Neural cell (in vitro differentiated cells): Measurements from ENCODE around the gene ATRAID. TPM values are rescaled to one million over a fixed set of nuclear protein-coding genes. Genes with fewer than 3 reads are reported as not detected.

Experiments used
- H2AFZ ChIP-seq: fragments of 200-600, 300-800 bp; sonication (generic), shearing (Covaris generic); 2 replicates; pipeline ENCODE4 v1.6.0; 2014; ENCODE audit warnings: low read depth, mild to moderate bottlenecking, antibody characterized with exemption, low read length, moderate library complexity
- H3F3A ChIP-seq: fragments of 200-600 bp; shearing (Covaris generic); 2 replicates; pipeline ENCODE4 v1.6.1; 2016; ENCODE audit warnings: mild to moderate bottlenecking, moderate library complexity, mixed read lengths, antibody characterized with exemption, low read length; ENCODE audit not compliant: insufficient read depth, poor library complexity, severe bottlenecking
- H3K27ac ChIP-seq: fragments of 200-600, 300-800 bp; sonication (generic), shearing (Covaris generic); 2 replicates; pipeline ENCODE4 v1.5.1; 2014; ENCODE audit warnings: mild to moderate bottlenecking, low read length, moderate library complexity
- H3K27me3 ChIP-seq: fragments of 300-800, 200-600 bp; sonication (generic), shearing (Covaris generic); 2 replicates; pipeline ENCODE4 v1.6.0; 2014; ENCODE audit warnings: mild to moderate bottlenecking, low read depth, low read length, moderate library complexity; ENCODE audit not compliant: insufficient read depth
- H3K36me3 ChIP-seq: fragments of 300-800, 200-600 bp; sonication (generic), shearing (Covaris generic); 2 replicates; pipeline ENCODE4 v1.5.1; 2014; ENCODE audit warnings: mild to moderate bottlenecking, antibody characterized with exemption, low read length, moderate library complexity; ENCODE audit not compliant: insufficient read depth
- H3K4me2 ChIP-seq: fragments of 300-800, 200-600 bp; sonication (generic), shearing (Covaris generic); 2 replicates; pipeline ENCODE4 v1.6.0; 2014; ENCODE audit warnings: mild to moderate bottlenecking, low read length
- H3K4me3 ChIP-seq: fragments of 300-800, 200-600 bp; sonication (generic), shearing (Covaris generic); 2 replicates; pipeline ENCODE4 v1.5.1; 2014; ENCODE audit warnings: mild to moderate bottlenecking, low read length, moderate library complexity
- H3K79me2 ChIP-seq: fragments of 200-600 bp; shearing (Covaris generic); replicated peaks from 2 replicates; pipeline ENCODE4 v1.6.0; 2014; ENCODE audit warnings: mild to moderate bottlenecking, low read length, moderate library complexity; ENCODE audit not compliant: insufficient read depth
- H3K9ac ChIP-seq: fragments of 300-800, 200-600 bp; sonication (generic), shearing (Covaris generic); 2 replicates; pipeline ENCODE4 v1.6.1; 2016; ENCODE audit warnings: mild to moderate bottlenecking, low read length, mixed read lengths
- H3K9me2 ChIP-seq: fragments of 200-600 bp; shearing (Covaris generic); 2 replicates; pipeline ENCODE4 v1.6.1; 2016; ENCODE audit warnings: mild to moderate bottlenecking, low read length, mixed read lengths; ENCODE audit not compliant: insufficient read depth
- H3K9me3 ChIP-seq: fragments of 200-600, 300-800 bp; sonication (generic), shearing (Covaris generic); 2 replicates; pipeline ENCODE4 v1.6.1; 2016; ENCODE audit warnings: mild to moderate bottlenecking, mixed run types, low read length, moderate library complexity, mixed read lengths
- H4K20me1 ChIP-seq: fragments of 200-600 bp; shearing (Covaris generic); 2 replicates; pipeline ENCODE4 v1.6.1; 2016; ENCODE audit warnings: mild to moderate bottlenecking, mixed run types; ENCODE audit not compliant: insufficient read depth
- EP300 ChIP-seq: fragments of 450-650 bp; conservative IDR thresholded peaks from 2 replicates; pipeline ENCODE4 v1.6.1; 2014; ENCODE audit warnings: antibody characterized with exemption, mild to moderate bottlenecking, moderate library complexity; ENCODE audit not compliant: poor library complexity, severe bottlenecking
- EZH2 ChIP-seq: fragments of 200-600, 300-800 bp; shearing (Covaris generic), sonication (generic); IDR thresholded peaks from 2 replicates; pipeline ENCODE4 v1.6.1; 2014; ENCODE audit warnings: antibody characterized with exemption, low read length, borderline replicate concordance, mild to moderate bottlenecking; ENCODE audit not compliant: insufficient read depth, poor library complexity, severe bottlenecking
- POLR2AphosphoS5 ChIP-seq: IDR thresholded peaks from 2 replicates; pipeline ENCODE4 v1.6.1; 2012
- TAF1 ChIP-seq: IDR thresholded peaks from 2 replicates; pipeline ENCODE4 v1.6.1; 2012; ENCODE audit warnings: low read depth
- polyA plus RNA-seq: library from polyadenylated mRNA; depleted of rRNA; stranded (reverse); fragments of >200 nt; gene quantifications from 2 replicates; pipeline ENCODE4 v1.2.3, GENCODE V29; 2014
- TF ChIP-seq, protein P1 (sequence below): fragments of 450-650 bp; IDR thresholded peaks from 2 replicates; pipeline ENCODE4 v1.5.1; 2014; ENCODE audit warnings: antibody characterized with exemption, mild to moderate bottlenecking, moderate library complexity; ENCODE audit not compliant: poor library complexity, severe bottlenecking
- TF ChIP-seq, protein P2 (sequence below): IDR thresholded peaks from 2 replicates; pipeline ENCODE4 v1.6.1; 2012; ENCODE audit warnings: borderline replicate concordance

The ATRAID gene
- polyA plus RNA-seq, 1 donor from 2014 or later, result 94.3 TPM

DNA sequence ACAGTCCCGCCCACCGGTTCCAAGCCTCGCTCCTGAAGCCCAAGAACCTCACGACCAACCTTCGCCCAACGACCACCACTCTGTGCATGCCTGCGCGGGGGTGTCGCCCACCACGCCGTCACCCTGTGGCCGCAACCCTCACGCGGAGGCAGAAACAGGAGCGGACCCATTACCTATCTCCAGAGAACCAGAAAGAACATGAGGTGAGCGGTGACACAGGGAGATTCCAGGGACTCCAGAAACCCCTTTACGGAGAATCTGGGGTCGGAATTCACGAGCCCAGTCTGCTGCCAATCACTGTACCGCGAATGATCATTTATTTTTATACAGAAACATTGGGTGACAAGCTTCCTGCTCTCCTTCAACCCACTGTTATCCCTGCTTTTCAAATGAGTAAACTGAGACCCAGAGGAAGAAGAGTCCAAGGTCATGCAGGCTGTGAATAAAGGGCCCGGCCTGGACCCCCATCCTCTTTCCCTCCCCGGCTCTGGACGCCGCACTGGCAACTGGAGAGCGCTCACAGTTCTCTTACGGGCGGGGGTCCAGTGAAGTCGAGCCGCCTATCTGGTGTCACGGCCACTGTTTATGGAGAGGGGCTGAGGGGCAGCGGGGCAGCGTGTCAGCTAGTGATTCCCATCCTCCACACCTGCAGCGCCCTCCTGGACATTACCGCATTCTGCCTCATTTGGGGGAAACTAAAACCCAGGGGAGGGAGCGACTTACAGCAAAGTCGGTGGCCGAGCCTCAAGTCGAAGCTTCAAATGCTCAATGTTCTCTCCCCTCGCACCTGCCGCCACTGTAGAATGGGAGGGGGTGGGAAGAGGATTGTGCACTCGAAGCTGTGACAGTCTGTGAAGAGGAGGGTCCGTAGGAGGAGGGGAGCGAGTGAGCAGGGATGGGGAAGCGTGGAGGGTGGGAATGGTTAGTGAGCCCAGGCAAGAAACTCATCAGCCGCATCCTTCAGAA is 51.7 kb downstream of the ATRAID start:
- no peaks in the 10 kb centered on the region for H4K20me1 ChIP-seq
- peak overlapping the region; percentile 44 for H3K4me2 ChIP-seq
- no peaks in the 10 kb centered on the region for H3K9me2 ChIP-seq
- H3K9ac ChIP-seq, result no peak overlapping the region
- no peaks in the 10 kb centered on the region for H3K79me2 ChIP-seq
- no peak overlapping the region for H2AFZ ChIP-seq
- H3K36me3 ChIP-seq, result no peaks in the 10 kb centered on the region
- peaks cover 82% of the 10 kb centered on the region for H3K27me3 ChIP-seq
- H3K27ac ChIP-seq, result no peak overlapping the region
- no peaks in the 10 kb centered on the region for H3K9me3 ChIP-seq
- H3K4me3 ChIP-seq, result peak overlapping the region; percentile 62
- TF ChIP-seq, protein P1, sequence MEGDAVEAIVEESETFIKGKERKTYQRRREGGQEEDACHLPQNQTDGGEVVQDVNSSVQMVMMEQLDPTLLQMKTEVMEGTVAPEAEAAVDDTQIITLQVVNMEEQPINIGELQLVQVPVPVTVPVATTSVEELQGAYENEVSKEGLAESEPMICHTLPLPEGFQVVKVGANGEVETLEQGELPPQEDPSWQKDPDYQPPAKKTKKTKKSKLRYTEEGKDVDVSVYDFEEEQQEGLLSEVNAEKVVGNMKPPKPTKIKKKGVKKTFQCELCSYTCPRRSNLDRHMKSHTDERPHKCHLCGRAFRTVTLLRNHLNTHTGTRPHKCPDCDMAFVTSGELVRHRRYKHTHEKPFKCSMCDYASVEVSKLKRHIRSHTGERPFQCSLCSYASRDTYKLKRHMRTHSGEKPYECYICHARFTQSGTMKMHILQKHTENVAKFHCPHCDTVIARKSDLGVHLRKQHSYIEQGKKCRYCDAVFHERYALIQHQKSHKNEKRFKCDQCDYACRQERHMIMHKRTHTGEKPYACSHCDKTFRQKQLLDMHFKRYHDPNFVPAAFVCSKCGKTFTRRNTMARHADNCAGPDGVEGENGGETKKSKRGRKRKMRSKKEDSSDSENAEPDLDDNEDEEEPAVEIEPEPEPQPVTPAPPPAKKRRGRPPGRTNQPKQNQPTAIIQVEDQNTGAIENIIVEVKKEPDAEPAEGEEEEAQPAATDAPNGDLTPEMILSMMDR, result no peak
- TF ChIP-seq EZH2 (peak; percentile 83), EP300 (no peak), POLR2AphosphoS5 (peak; percentile 9)
- H3F3A ChIP-seq, result no peaks in the 10 kb centered on the region

DNA sequence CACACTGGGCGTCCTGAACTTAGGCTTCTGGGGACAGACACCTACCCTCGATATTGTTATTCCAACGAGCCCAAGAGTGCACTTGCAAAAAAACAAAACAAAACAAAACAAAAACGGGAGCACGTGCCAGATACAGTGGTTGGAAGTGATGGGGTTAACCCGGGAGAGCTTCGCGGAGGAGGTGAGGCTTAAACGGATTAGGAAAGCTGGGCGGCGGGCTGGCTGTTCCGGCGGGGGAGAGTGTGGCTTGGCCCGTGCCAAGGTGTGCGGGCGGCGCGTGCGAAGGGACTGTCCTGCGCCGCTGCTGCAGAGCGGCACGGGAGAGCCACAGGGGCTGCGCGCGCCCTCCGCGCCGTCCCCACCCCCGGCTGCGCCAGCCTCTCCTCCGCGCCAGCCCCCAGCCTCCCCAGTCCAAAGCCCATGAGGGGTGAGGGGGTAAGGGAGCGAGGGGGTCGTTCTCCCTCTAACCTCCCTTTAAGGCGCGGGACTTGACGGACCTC is 52.5 kb downstream of the ATRAID start:
- Histone ChIP-seq H3K4me2 (no peak overlapping the region), H3K36me3 (no peaks in the 10 kb centered on the region), H3K9me3 (no peaks in the 10 kb centered on the region), H3K27ac (no peak overlapping the region), H3K79me2 (no peaks in the 10 kb centered on the region), H3K27me3 (peaks cover 87% of the 10 kb centered on the region), H3F3A (no peaks in the 10 kb centered on the region), H3K9ac (no peak overlapping the region), H2AFZ (no peak overlapping the region), H4K20me1 (no peaks in the 10 kb centered on the region), H3K4me3 (peak overlapping the region; percentile 62), H3K9me2 (no peaks in the 10 kb centered on the region)
- TF ChIP-seq, protein P2, sequence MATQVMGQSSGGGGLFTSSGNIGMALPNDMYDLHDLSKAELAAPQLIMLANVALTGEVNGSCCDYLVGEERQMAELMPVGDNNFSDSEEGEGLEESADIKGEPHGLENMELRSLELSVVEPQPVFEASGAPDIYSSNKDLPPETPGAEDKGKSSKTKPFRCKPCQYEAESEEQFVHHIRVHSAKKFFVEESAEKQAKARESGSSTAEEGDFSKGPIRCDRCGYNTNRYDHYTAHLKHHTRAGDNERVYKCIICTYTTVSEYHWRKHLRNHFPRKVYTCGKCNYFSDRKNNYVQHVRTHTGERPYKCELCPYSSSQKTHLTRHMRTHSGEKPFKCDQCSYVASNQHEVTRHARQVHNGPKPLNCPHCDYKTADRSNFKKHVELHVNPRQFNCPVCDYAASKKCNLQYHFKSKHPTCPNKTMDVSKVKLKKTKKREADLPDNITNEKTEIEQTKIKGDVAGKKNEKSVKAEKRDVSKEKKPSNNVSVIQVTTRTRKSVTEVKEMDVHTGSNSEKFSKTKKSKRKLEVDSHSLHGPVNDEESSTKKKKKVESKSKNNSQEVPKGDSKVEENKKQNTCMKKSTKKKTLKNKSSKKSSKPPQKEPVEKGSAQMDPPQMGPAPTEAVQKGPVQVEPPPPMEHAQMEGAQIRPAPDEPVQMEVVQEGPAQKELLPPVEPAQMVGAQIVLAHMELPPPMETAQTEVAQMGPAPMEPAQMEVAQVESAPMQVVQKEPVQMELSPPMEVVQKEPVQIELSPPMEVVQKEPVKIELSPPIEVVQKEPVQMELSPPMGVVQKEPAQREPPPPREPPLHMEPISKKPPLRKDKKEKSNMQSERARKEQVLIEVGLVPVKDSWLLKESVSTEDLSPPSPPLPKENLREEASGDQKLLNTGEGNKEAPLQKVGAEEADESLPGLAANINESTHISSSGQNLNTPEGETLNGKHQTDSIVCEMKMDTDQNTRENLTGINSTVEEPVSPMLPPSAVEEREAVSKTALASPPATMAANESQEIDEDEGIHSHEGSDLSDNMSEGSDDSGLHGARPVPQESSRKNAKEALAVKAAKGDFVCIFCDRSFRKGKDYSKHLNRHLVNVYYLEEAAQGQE, result no peak
- TF ChIP-seq EP300 (no peak), EZH2 (no peak), POLR2AphosphoS5 (peak; percentile 10), TAF1 (no peak)
- TF ChIP-seq, protein P1, result no peak
